Measurements from ENCODE around the gene PTPRG.
"Not testable (repeated sequence)": the region's sequence is repeated elsewhere in the genome, so short reads cannot be mapped to it uniquely, and the experiment has no call there.

PTPRG gene

DNA sequence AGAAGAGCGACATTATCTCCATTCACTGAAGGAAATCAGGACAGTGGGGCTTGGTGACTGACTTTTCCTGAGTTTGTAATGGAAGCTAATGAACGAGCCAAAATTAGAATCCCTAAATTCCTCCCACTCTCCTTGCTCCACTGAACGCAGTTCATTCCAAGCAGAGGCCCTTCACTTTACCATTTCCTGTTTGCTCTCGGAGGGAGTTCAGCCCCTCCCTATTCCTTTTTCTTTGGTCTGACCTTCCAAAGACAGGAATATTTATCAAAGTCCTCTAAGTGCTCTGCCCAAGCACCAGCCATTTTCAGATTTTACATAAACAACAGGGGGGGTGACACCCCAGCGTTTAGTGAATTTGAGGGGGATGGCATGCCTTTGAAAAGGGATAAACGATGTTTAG lies 24.0 kb upstream of the PTPRG start:
- no peak overlapping the region for H3K27ac ChIP-seq
- DNase-seq (ENCODE audit: low spot score) = no peak
- no peak for TF ChIP-seq CTCF (conservative IDR thresholded peaks at IDR 0.05; ENCODE audit: low read depth)
- ChIA-PET POLR2A (ENCODE audit: low non-redundant PET) (no interaction called here), CTCF (no interaction called here)

- TF ChIP-seq CTCF (conservative IDR thresholded peaks at IDR 0.05; ENCODE audit: low read depth) = no peak
- no peak overlapping the region for H3K27ac ChIP-seq
- ChIA-PET POLR2A (ENCODE audit: low non-redundant PET) (no interaction called here), CTCF (no interaction called here)
- no peak for DNase-seq (ENCODE audit: low spot score)
Measured at GRCh38 chr3:61538486-61538885, 22.9 kb upstream of the PTPRG start.

GRCh38 chr3:61541694-61542093 lies 19.7 kb upstream of the PTPRG start:
- CTCF ChIA-PET = no interaction called here
- POLR2A ChIA-PET (ENCODE audit: low non-redundant PET) = no interaction called here
- H3K27ac ChIP-seq = no peak overlapping the region
- DNase-seq (ENCODE audit: low spot score) = no peak
- no peak for TF ChIP-seq CTCF (conservative IDR thresholded peaks at IDR 0.05; ENCODE audit: low read depth)

DNA sequence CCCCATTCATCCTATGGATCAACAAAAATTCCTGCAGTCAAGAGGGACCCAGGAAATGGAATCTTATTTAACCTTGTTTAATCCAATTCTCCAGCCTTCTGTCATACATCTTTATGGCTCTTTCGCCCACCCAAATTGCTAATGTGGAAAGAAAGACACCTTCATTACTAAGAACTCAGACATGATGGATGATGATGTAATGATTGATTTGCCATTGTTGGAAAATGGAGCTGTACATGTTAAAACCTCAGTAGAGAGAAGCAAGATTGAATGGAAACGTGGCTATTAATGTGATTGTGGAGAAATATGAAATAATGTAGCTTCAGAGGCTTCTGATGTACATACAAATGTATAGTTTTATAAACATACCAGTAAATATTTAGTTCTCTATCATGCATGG lies 15.7 kb upstream of the PTPRG start:
- TF ChIP-seq CTCF (conservative IDR thresholded peaks at IDR 0.05; ENCODE audit: low read depth) = no peak
- POLR2A ChIA-PET (ENCODE audit: low non-redundant PET) = no interaction called here
- CTCF ChIA-PET = interaction anchor here (0.6 kb wide), 1 partner anchor 52 kb away, joined by 5 read pairs; no protein-coding TSS in a partner anchor
- no peak for DNase-seq (ENCODE audit: low spot score)
- H3K27ac ChIP-seq = no peak overlapping the region

DNA sequence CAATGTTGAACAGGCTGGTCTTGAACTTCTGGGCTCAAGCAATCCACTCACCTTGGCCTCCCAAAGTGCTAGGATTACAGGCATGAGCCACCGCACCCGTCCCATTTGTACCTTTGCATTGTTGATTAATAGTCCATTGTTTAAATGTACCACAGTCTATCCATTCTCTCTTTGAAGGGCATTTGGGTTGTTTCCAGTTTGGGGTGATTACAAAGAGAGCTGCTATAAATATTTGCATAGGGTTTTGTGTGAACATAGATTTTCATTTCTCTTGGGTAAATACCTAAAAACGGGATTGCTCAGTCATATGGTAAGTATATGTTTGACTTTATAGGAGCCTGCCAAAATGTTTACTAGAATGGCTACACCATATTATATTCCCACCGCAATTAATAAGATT lies 13.7 kb upstream of the PTPRG start:
- POLR2A ChIA-PET (ENCODE audit: low non-redundant PET) = no interaction called here
- no peak overlapping the region for H3K27ac ChIP-seq
- no peak for TF ChIP-seq CTCF (conservative IDR thresholded peaks at IDR 0.05; ENCODE audit: low read depth)
- CTCF ChIA-PET = no interaction called here
- no peak for DNase-seq (ENCODE audit: low spot score)

DNA sequence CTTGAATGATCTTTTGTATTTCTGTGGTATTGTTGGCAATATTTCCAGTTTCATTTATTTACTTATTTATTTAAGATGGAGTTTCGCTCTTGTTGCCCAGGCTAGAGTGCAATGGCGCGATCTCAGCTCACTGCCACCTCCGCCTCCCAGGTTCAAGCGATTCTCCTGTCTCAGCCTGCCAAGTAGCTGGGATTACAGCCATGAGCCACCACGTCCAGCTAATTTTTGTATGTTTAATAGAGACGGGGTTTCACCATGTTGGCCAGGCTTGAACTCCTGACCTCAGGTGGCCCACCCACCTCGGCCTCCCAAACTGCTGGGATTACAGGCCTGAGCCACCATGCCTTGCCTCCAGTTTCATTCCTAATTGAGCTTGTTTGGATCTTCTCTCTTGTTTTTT lies 8.7 kb upstream of the PTPRG start:
- POLR2A ChIA-PET (ENCODE audit: low non-redundant PET); DNase-seq (ENCODE audit: low spot score); CTCF ChIA-PET; H3K27ac ChIP-seq: not testable (repeated sequence)

GRCh38 chr3:61559136-61559731 lies 2.1 kb upstream of the PTPRG start:
- DNase-seq (ENCODE audit: low spot score) = no peak
- no peak for TF ChIP-seq CTCF (conservative IDR thresholded peaks at IDR 0.05; ENCODE audit: low read depth)
- ChIA-PET POLR2A (ENCODE audit: low non-redundant PET) (no interaction called here), CTCF (interaction anchor here (0.7 kb wide), 1 partner anchor 11 kb away, joined by 3 read pairs; no protein-coding TSS in a partner anchor)
- no peak overlapping the region for H3K27ac ChIP-seq

Measured in RWPE1 (cell line).